RWPE1 (cell line): ENCODE results near the gene BRD3OS.

ENCODE experiments used
- CTCF ChIA-PET: fragments of 350-600 bp; sonication (Branson Sonifier 250); formaldehyde crosslinking; extraction: SDS; loops from one replicate; lab custom pipeline; 2021; lab: Yijun Ruan, JAX
- POLR2A ChIA-PET: fragments of 400-600 bp; formaldehyde crosslinking; extraction: SDS; loops from one replicate; lab custom pipeline; 2020; ENCODE audit warnings: antibody characterized with exemption; ENCODE audit not compliant: low non-redundant PET; lab: Yijun Ruan, JAX
- DNase-seq: peaks from one replicate; pipeline ENCODE4 v3.0.0; 2012; ENCODE audit warnings: low spot score
- H3K27ac ChIP-seq: fragments of 450-650 bp; 2 replicates; pipeline ENCODE4 v1.5.1; 2017
- CTCF ChIP-seq: fragments of 450-650 bp; conservative IDR thresholded peaks from 2 replicates; pipeline ENCODE4 v1.5.1; 2017; ENCODE audit warnings: low read depth, mild to moderate bottlenecking

Gene BRD3OS

GRCh38 chr9:134004131-134004873 is 21.0 kb upstream of the BRD3OS start:
- no peak overlapping the region for H3K27ac ChIP-seq
- ChIA-PET CTCF (interaction anchor here (1.8 kb wide), 1 partner anchor 10 kb away, joined by 10 read pairs; no protein-coding TSS in a partner anchor), POLR2A (no interaction called here)
- TF ChIP-seq CTCF: no peak
- no peak for DNase-seq

GRCh38 chr9:134004881-134005280 is 20.4 kb upstream of the BRD3OS start:
- no peak for TF ChIP-seq CTCF
- CTCF ChIA-PET: interaction anchor here (1.8 kb wide), 1 partner anchor 10 kb away, joined by 10 read pairs; no protein-coding TSS in a partner anchor
- no peak for DNase-seq
- POLR2A ChIA-PET: no interaction called here
- H3K27ac ChIP-seq: no peak overlapping the region

GRCh38 chr9:134005381-134005780 is 19.9 kb upstream of the BRD3OS start:
- TF ChIP-seq CTCF: no peak
- CTCF ChIA-PET: interaction anchor here (0.6 to 1.8 kb wide), 4 partner anchors 11 to 617 kb away, joined by 3 to 10 read pairs (median 4); no protein-coding TSS in a partner anchor
- H3K27ac ChIP-seq: no peak overlapping the region
- POLR2A ChIA-PET: no interaction called here
- DNase-seq: no peak

- POLR2A ChIA-PET: no interaction called here
- H3K27ac ChIP-seq: no peak overlapping the region
- CTCF ChIA-PET: interaction anchor here (0.6 kb wide), 2 partner anchors 407 to 497 kb away, joined by 3 to 4 read pairs; no protein-coding TSS in a partner anchor
- DNase-seq: no peak
- no peak for TF ChIP-seq CTCF
Observed at GRCh38 chr9:134007150-134007549, 18.1 kb upstream of the BRD3OS start.

GRCh38 chr9:134007571-134007970 is 17.7 kb upstream of the BRD3OS start:
- ChIA-PET CTCF (interaction anchor here (0.6 to 1.1 kb wide), 2 partner anchors 265 to 498 kb away, joined by 4 read pairs; no protein-coding TSS in a partner anchor), POLR2A (no interaction called here)
- H3K27ac ChIP-seq: no peak overlapping the region
- DNase-seq: no peak
- TF ChIP-seq CTCF: no peak

GRCh38 chr9:134010310-134011173 is 14.7 kb upstream of the BRD3OS start:
- H3K27ac ChIP-seq: no peak overlapping the region
- no peak for DNase-seq
- ChIA-PET POLR2A (no interaction called here), CTCF (interaction anchor here (0.6 to 0.9 kb wide), 5 partner anchors 8 to 267 kb away, joined by 3 to 5 read pairs (median 4); no protein-coding TSS in a partner anchor)
- no peak for TF ChIP-seq CTCF
